NCI-H510A (cell line): ENCODE results near the gene TAP2.

ENCODE experiments used
- DNase-seq: peaks from one replicate; lab custom pipeline; 2025; lab: John Stamatoyannopoulos, UW

The TAP2 gene

GRCh38 chr6:32854376-32855178 is 16.0 kb upstream of the TAP2 start:
- DNase-seq: no peak

- DNase-seq: peak; percentile 82
Measured at GRCh38 chr6:32853541-32854375, 15.2 kb upstream of the TAP2 start, which contains the start of the genes PSMB9 and TAP1. Gene PSMB9 (plus strand): TSS chr6:32854192. CDS start chr6:32854230, 38 bp downstream. Gene TAP1 (minus strand): TSS chr6:32853704. CDS start chr6:32853636, 68 bp downstream.

- no peak for DNase-seq
Measured at GRCh38 chr6:32852844-32853540, 14.5 kb upstream of the TAP2 start.

- no peak for DNase-seq
Measured at GRCh38 chr6:32852018-32852843, 13.7 kb upstream of the TAP2 start.

- DNase-seq: no peak
Measured at GRCh38 chr6:32851025-32851424, 12.5 kb upstream of the TAP2 start.

- DNase-seq: no peak
Measured at GRCh38 chr6:32849126-32849525, 10.6 kb upstream of the TAP2 start.

GRCh38 chr6:32847795-32848194 is 9.3 kb upstream of the TAP2 start:
- DNase-seq: no peak

GRCh38 chr6:32847004-32847403 is 8.5 kb upstream of the TAP2 start:
- no peak for DNase-seq

- DNase-seq: no peak
Measured at GRCh38 chr6:32845384-32845884, 6.9 kb upstream of the TAP2 start.

GRCh38 chr6:32844839-32845383 is 6.4 kb upstream of the TAP2 start:
- DNase-seq: no peak

GRCh38 chr6:32843979-32844838 is 5.7 kb upstream of the TAP2 start, which contains the start of gene PSMB8:
Gene PSMB8 (minus strand): TSS chr6:32844047. CDS start chr6:32843996, 51 bp downstream.
- DNase-seq: peak; percentile 98

- no peak for DNase-seq
Measured at GRCh38 chr6:32843331-32843978, 4.9 kb upstream of the TAP2 start.

GRCh38 chr6:32842690-32843089 is 4.2 kb upstream of the TAP2 start:
- DNase-seq: no peak

GRCh38 chr6:32842021-32842650 is 3.6 kb upstream of the TAP2 start:
- no peak for DNase-seq

- no peak for DNase-seq
Measured at GRCh38 chr6:32840604-32841246, 2.2 kb upstream of the TAP2 start.

GRCh38 chr6:32839356-32839755 is 817 bp upstream of the TAP2 start:
- no peak for DNase-seq

- DNase-seq: no peak
Measured at GRCh38 chr6:32837651-32838113, 857 bp downstream of the TAP2 start.

GRCh38 chr6:32836873-32837272 is 1.7 kb downstream of the TAP2 start:
- DNase-seq: no peak
